ENCODE results near the gene SND1. TPM values are rescaled to one million over a fixed set of nuclear protein-coding genes. Genes with fewer than 3 reads are reported as not detected.

Gene SND1
- total RNA-seq, 5 donors from 2014 or later (not counting 1 experiment from before 2014, with no cell fraction given) = 137 to 187 (median 154) TPM

GRCh38 chr7:128037081-128037480, 385.1 kb downstream of the SND1 start:
- 100% methylated on average over 1 of the region's 2 CpGs for WGBS (ENCODE audit: insufficient coverage)
- no peak overlapping the region for H3K27ac Mint-ChIP-seq
- Histone ChIP-seq H3K4me3 (ENCODE audit: control insufficient read depth in 1 of 2, extremely low read depth in 1 of 2, low read length in 1 of 2) (no peak overlapping the region), H3K9me3 (no peaks in the 10 kb centered on the region), H3K4me1 (ENCODE audit: control insufficient read depth in 1 of 2, extremely low read depth in 1 of 2, insufficient read depth in 2 of 2, low read length in 2 of 2) (peaks cover 5 to 7% of the 10 kb centered on the region in 2 experiments), H3K27me3 (replicated peaks in 1 of 2; ENCODE audit: control insufficient read depth in 2 of 2, extremely low read depth in 1 of 2, insufficient read depth in 2 of 2, low read length in 1 of 2) (peaks cover 2 to 6% of the 10 kb centered on the region in 2 experiments), H3K27ac (ENCODE audit: low read length) (no peak overlapping the region), H3K36me3 (ENCODE audit: control insufficient read depth in 2 of 2, extremely low read depth in 1 of 2, insufficient read depth in 1 of 2, low read length in 1 of 2) (peaks cover 0 to 4% of the 10 kb centered on the region in 2 donors)
- CTCF ChIA-PET = interaction anchor here in 1 of 2 donors (0.5 kb wide), 1 partner anchor 51 kb away, joined by 3 read pairs; no protein-coding TSS in a partner anchor
- ATAC-seq (replicated peaks in 1 of 4) (no peak), DNase-seq (no peak)
- H3K9me3 Mint-ChIP-seq = no peaks in the 10 kb centered on the region
- no peaks in the 10 kb centered on the region for H3K27me3 Mint-ChIP-seq
- POLR2A ChIA-PET = no interaction called here
- H3K36me3 Mint-ChIP-seq = peaks cover 4% of the 10 kb centered on the region
- no peak overlapping the region for H3K4me3 Mint-ChIP-seq
- H3K4me1 Mint-ChIP-seq = peaks cover 0 to 8% (median 4%) of the 10 kb centered on the region in 3 donors

- Histone ChIP-seq H3K4me3 (ENCODE audit: control insufficient read depth in 1 of 2, extremely low read depth in 1 of 2, low read length in 1 of 2) (no peak overlapping the region), H3K27ac (ENCODE audit: low read length) (no peak overlapping the region), H3K9me3 (no peaks in the 10 kb centered on the region), H3K4me1 (ENCODE audit: control insufficient read depth in 1 of 2, extremely low read depth in 1 of 2, insufficient read depth in 2 of 2, low read length in 2 of 2) (peaks cover under 1% of the 10 kb centered on the region in 2 experiments), H3K27me3 (replicated peaks in 1 of 2; ENCODE audit: control insufficient read depth in 2 of 2, extremely low read depth in 1 of 2, insufficient read depth in 2 of 2, low read length in 1 of 2) (peaks cover 0 to under 1% of the 10 kb centered on the region in 2 experiments), H3K36me3 (ENCODE audit: control insufficient read depth in 2 of 2, extremely low read depth in 1 of 2, insufficient read depth in 1 of 2, low read length in 1 of 2) (peaks cover 0 to 6% of the 10 kb centered on the region in 2 donors)
- ATAC-seq (replicated peaks in 1 of 4) (no peak), DNase-seq (no peak)
- Mint-ChIP-seq H3K27ac (no peak overlapping the region), H3K4me3 (no peak overlapping the region), H3K9me3 (no peaks in the 10 kb centered on the region), H3K36me3 (peaks cover 4% of the 10 kb centered on the region), H3K4me1 (peaks cover 0 to 8% (median 4%) of the 10 kb centered on the region in 3 donors), H3K27me3 (no peaks in the 10 kb centered on the region)
- WGBS (ENCODE audit: insufficient coverage) = no CpG with 5 or more reads among the region's 8 CpGs
- POLR2A ChIA-PET = no interaction called here
- CTCF ChIA-PET = no interaction called here
Measured at GRCh38 chr7:128037880-128038619, 386.1 kb downstream of the SND1 start.

- ATAC-seq (replicated peaks in 1 of 4) = no peak
- H3K27ac Mint-ChIP-seq = no peak overlapping the region
- peaks cover 0 to 6% of the 10 kb centered on the region in 2 experiments for H3K4me1 ChIP-seq (ENCODE audit: control insufficient read depth in 1 of 2, extremely low read depth in 1 of 2, insufficient read depth in 2 of 2, low read length in 2 of 2)
- peaks cover 9 to 10% (median 9%) of the 10 kb centered on the region in 3 donors for H3K4me1 Mint-ChIP-seq
- H3K27me3 ChIP-seq (replicated peaks in 1 of 2; ENCODE audit: control insufficient read depth in 2 of 2, extremely low read depth in 1 of 2, insufficient read depth in 2 of 2, low read length in 1 of 2) = no peaks in the 10 kb centered on the region
- ChIA-PET CTCF (no interaction called here), POLR2A (no interaction called here)
- H3K9me3 Mint-ChIP-seq = no peaks in the 10 kb centered on the region
- no peaks in the 10 kb centered on the region for H3K9me3 ChIP-seq
- H3K4me3 ChIP-seq (ENCODE audit: control insufficient read depth in 1 of 2, extremely low read depth in 1 of 2, low read length in 1 of 2) = no peak overlapping the region
- H3K4me3 Mint-ChIP-seq = no peak overlapping the region
- peaks cover 4% of the 10 kb centered on the region for H3K36me3 Mint-ChIP-seq
- DNase-seq = no peak
- H3K36me3 ChIP-seq (ENCODE audit: control insufficient read depth in 2 of 2, extremely low read depth in 1 of 2, insufficient read depth in 1 of 2, low read length in 1 of 2) = peaks cover 0 to 6% of the 10 kb centered on the region in 2 donors
- no peaks in the 10 kb centered on the region for H3K27me3 Mint-ChIP-seq
- no CpG with 5 or more reads among the region's 4 CpGs for WGBS (ENCODE audit: insufficient coverage)
- H3K27ac ChIP-seq (ENCODE audit: low read length) = no peak overlapping the region
Measured at GRCh38 chr7:128039544-128039953, 387.6 kb downstream of the SND1 start.

GRCh38 chr7:128040205-128040604, 388.2 kb downstream of the SND1 start:
- H3K4me1 ChIP-seq (ENCODE audit: control insufficient read depth in 1 of 2, extremely low read depth in 1 of 2, insufficient read depth in 2 of 2, low read length in 2 of 2) = peaks cover 0 to 6% of the 10 kb centered on the region in 2 experiments
- no peak overlapping the region for H3K27ac ChIP-seq (ENCODE audit: low read length)
- ChIA-PET CTCF (interaction anchor here in 1 of 2 donors (0.6 kb wide), 2 partner anchors 760 to 1237 kb away, joined by 4 read pairs; no protein-coding TSS in a partner anchor), POLR2A (no interaction called here)
- no peak for DNase-seq
- no peak overlapping the region for H3K4me3 Mint-ChIP-seq
- no peak overlapping the region for H3K27ac Mint-ChIP-seq
- H3K9me3 ChIP-seq = no peaks in the 10 kb centered on the region
- no peak overlapping the region for H3K4me3 ChIP-seq (ENCODE audit: control insufficient read depth in 1 of 2, extremely low read depth in 1 of 2, low read length in 1 of 2)
- no peaks in the 10 kb centered on the region for H3K27me3 ChIP-seq (replicated peaks in 1 of 2; ENCODE audit: control insufficient read depth in 2 of 2, extremely low read depth in 1 of 2, insufficient read depth in 2 of 2, low read length in 1 of 2)
- peaks cover 4% of the 10 kb centered on the region for H3K36me3 Mint-ChIP-seq
- H3K4me1 Mint-ChIP-seq = peaks cover 14 to 15% (median 15%) of the 10 kb centered on the region in 3 donors
- no peaks in the 10 kb centered on the region for H3K9me3 Mint-ChIP-seq
- no peaks in the 10 kb centered on the region for H3K27me3 Mint-ChIP-seq
- no peak for ATAC-seq (replicated peaks in 1 of 4)
- H3K36me3 ChIP-seq (ENCODE audit: control insufficient read depth in 2 of 2, extremely low read depth in 1 of 2, insufficient read depth in 1 of 2, low read length in 1 of 2) = peaks cover 0 to 6% of the 10 kb centered on the region in 2 donors
- WGBS (ENCODE audit: insufficient coverage) = no CpG with 5 or more reads among the region's 3 CpGs

GRCh38 chr7:128041203-128041602, 389.2 kb downstream of the SND1 start:
- H3K4me1 ChIP-seq (ENCODE audit: control insufficient read depth in 1 of 2, extremely low read depth in 1 of 2, insufficient read depth in 2 of 2, low read length in 2 of 2) = peaks cover 0 to 6% of the 10 kb centered on the region in 2 experiments
- CTCF ChIA-PET = interaction anchor here in 1 of 2 donors (0.7 kb wide), 1 partner anchor 171 kb away, joined by 6 read pairs; no protein-coding TSS in a partner anchor
- no peak overlapping the region for H3K27ac Mint-ChIP-seq
- no peak overlapping the region for H3K4me3 Mint-ChIP-seq
- DNase-seq (no peak), ATAC-seq (replicated peaks in 1 of 4) (no peak)
- no peaks in the 10 kb centered on the region for H3K27me3 ChIP-seq (replicated peaks in 1 of 2; ENCODE audit: control insufficient read depth in 2 of 2, extremely low read depth in 1 of 2, insufficient read depth in 2 of 2, low read length in 1 of 2)
- no peaks in the 10 kb centered on the region for H3K9me3 ChIP-seq
- peaks cover 0 to 6% of the 10 kb centered on the region in 2 donors for H3K36me3 ChIP-seq (ENCODE audit: control insufficient read depth in 2 of 2, extremely low read depth in 1 of 2, insufficient read depth in 1 of 2, low read length in 1 of 2)
- no peaks in the 10 kb centered on the region for H3K27me3 Mint-ChIP-seq
- no peaks in the 10 kb centered on the region for H3K9me3 Mint-ChIP-seq
- peaks cover 4% of the 10 kb centered on the region for H3K36me3 Mint-ChIP-seq
- no peak overlapping the region for H3K4me3 ChIP-seq (ENCODE audit: control insufficient read depth in 1 of 2, extremely low read depth in 1 of 2, low read length in 1 of 2)
- 100% methylated on average over 2 of the region's 7 CpGs for WGBS (ENCODE audit: insufficient coverage)
- H3K27ac ChIP-seq (ENCODE audit: low read length) = no peak overlapping the region
- peaks cover 16 to 20% (median 20%) of the 10 kb centered on the region in 3 donors for H3K4me1 Mint-ChIP-seq
- POLR2A ChIA-PET = no interaction called here

DNA sequence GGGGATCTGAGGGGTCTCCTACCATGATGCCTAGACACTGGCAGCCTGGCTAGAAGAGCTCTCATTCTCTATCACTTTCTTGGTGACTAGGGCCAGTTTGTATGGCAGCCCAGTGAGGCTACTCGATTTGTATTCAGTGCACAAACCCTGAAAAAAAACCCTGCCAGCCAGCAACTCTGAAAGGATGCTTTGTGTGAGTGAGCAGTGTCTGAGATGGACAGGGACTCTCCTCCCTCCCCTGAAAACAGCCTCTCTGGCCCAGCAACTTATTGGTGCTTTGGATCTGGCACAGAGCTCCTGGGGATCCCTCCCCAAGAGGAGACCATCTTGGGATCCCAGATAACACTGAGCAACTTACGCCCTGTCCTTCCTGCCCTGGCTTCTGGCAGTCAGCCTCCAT, 390.0 kb downstream of the SND1 start:
- DNase-seq (no peak), ATAC-seq (replicated peaks in 1 of 4) (no peak)
- Histone ChIP-seq H3K4me1 (ENCODE audit: control insufficient read depth in 1 of 2, extremely low read depth in 1 of 2, insufficient read depth in 2 of 2, low read length in 2 of 2) (peaks cover 0 to 6% of the 10 kb centered on the region in 2 experiments), H3K27ac (ENCODE audit: low read length) (no peak overlapping the region), H3K27me3 (replicated peaks in 1 of 2; ENCODE audit: control insufficient read depth in 2 of 2, extremely low read depth in 1 of 2, insufficient read depth in 2 of 2, low read length in 1 of 2) (no peaks in the 10 kb centered on the region), H3K9me3 (no peaks in the 10 kb centered on the region), H3K36me3 (ENCODE audit: control insufficient read depth in 2 of 2, extremely low read depth in 1 of 2, insufficient read depth in 1 of 2, low read length in 1 of 2) (peaks cover 0 to 6% of the 10 kb centered on the region in 2 donors), H3K4me3 (ENCODE audit: control insufficient read depth in 1 of 2, extremely low read depth in 1 of 2, low read length in 1 of 2) (no peak overlapping the region)
- WGBS (ENCODE audit: insufficient coverage) = no CpG with 5 or more reads among the region's 2 CpGs
- CTCF ChIA-PET = no interaction called here
- Mint-ChIP-seq H3K4me1 (peaks cover 16 to 20% (median 20%) of the 10 kb centered on the region in 3 donors), H3K27me3 (no peaks in the 10 kb centered on the region), H3K4me3 (no peak overlapping the region), H3K9me3 (no peaks in the 10 kb centered on the region), H3K27ac (no peak overlapping the region), H3K36me3 (peaks cover 4% of the 10 kb centered on the region)
- POLR2A ChIA-PET = interaction anchor here in 1 of 2 donors (0.5 kb wide), 1 partner anchor 68 kb away, joined by 4 read pairs; no protein-coding TSS in a partner anchor

All from T-cell (primary cell).